Endothelial cell of umbilical vein (primary cell): ENCODE results near the gene LHX6. TPM values are rescaled to one million over a fixed set of nuclear protein-coding genes. Genes with fewer than 3 reads are reported as not detected.

ENCODE experiments used
- BruUV-seq: library from RNA; stranded (reverse); fragments of 400-500 nt; replicated peaks from 2 replicates; lab custom pipeline; 2021; lab: Mats Ljungman, UMichigan
- CTCF ChIA-PET: fragments of 300-600, 350-600 bp; sonication (Branson Sonifier 250); formaldehyde crosslinking; loops from one replicate; lab custom pipeline; 2021; ENCODE audit warnings: antibody characterized with exemption, inconsistent platforms; lab: Charles Lee
- POLR2A ChIA-PET: fragments of 300-600, 350-600 bp; sonication (Branson Sonifier 250); formaldehyde crosslinking; loops from one replicate; lab custom pipeline; 2021; ENCODE audit warnings: antibody characterized with exemption, inconsistent platforms; lab: Charles Lee
- DNase-seq: peaks from one replicate; pipeline ENCODE4 v3.0.0-alpha.2; 2011; ENCODE audit warnings: low read depth, low spot score
- FAIRE-seq: peaks from 2 replicates; lab custom pipeline; 2011; peaks lifted over from hg19 to GRCh38; lab: Jason Lieb, UNC
- H2AFZ ChIP-seq: 2 replicates; pipeline ENCODE4 v1.6.0; 2012; ENCODE audit warnings: low read depth, low read length, control low read depth, inconsistent platforms
- H3K27ac ChIP-seq: 2 replicates; pipeline ENCODE4 v1.5.1; 2011; ENCODE audit warnings: low read depth, mild to moderate bottlenecking, control low read depth, low read length, moderate library complexity; ENCODE audit not compliant: insufficient read depth
- H3K27me3 ChIP-seq, 2 experiments: 2 replicates each; pipeline versions ENCODE4 v1.6.0 to v1.6.1; 2011; ENCODE audit warnings: low read length in 2 of 2, mixed read lengths in 1 of 2; ENCODE audit not compliant: control insufficient read depth in 2 of 2, insufficient read depth in 2 of 2
- H3K36me3 ChIP-seq, 2 experiments: 2 replicates in 1 of 2; 3 replicates in 1 of 2; pipeline ENCODE4 v1.5.1; 2011; ENCODE audit warnings: low read length in 2 of 2, mild to moderate bottlenecking in 1 of 2, moderate library complexity in 1 of 2; ENCODE audit not compliant: control insufficient read depth in 2 of 2, insufficient read depth in 2 of 2; ENCODE audit errors: extremely low read depth in 1 of 2
- H3K4me1 ChIP-seq: 3 replicates; pipeline ENCODE4 v1.5.1; 2011; ENCODE audit warnings: mild to moderate bottlenecking, low read length; ENCODE audit not compliant: control insufficient read depth, insufficient read depth; ENCODE audit errors: extremely low read depth
- H3K4me2 ChIP-seq: 2 replicates; pipeline ENCODE4 v1.6.1; 2011; ENCODE audit warnings: low read length, control low read depth, mixed read lengths; ENCODE audit not compliant: insufficient read depth
- H3K4me3 ChIP-seq, 3 experiments: fragments of 200-600 bp in 1 of 3; sonication (generic), shearing (Covaris generic) in 1 of 3; replicated peaks in 1 of 3; 2 replicates each; pipeline ENCODE4 v1.5.1; 2011 to 2016; ENCODE audit warnings: control low read depth in 3 of 3, low read length in 3 of 3, mild to moderate bottlenecking in 2 of 3, inconsistent platforms in 1 of 3, low read depth in 1 of 3, moderate library complexity in 1 of 3; ENCODE audit not compliant: insufficient read depth in 1 of 3
- H3K79me2 ChIP-seq: 2 replicates; pipeline ENCODE4 v1.6.0; 2012; ENCODE audit warnings: low read length, inconsistent platforms; ENCODE audit not compliant: control insufficient read depth, insufficient read depth
- H3K9ac ChIP-seq: replicated peaks from 2 replicates; pipeline ENCODE3; 2011; ENCODE audit warnings: low read length, control low read depth; ENCODE audit not compliant: insufficient read depth; ENCODE audit errors: extremely low read depth
- H3K9me1 ChIP-seq: replicated peaks from 3 replicates; pipeline ENCODE4 v1.6.0; 2011; ENCODE audit warnings: mild to moderate bottlenecking, low read length; ENCODE audit not compliant: control insufficient read depth, insufficient read depth; ENCODE audit errors: extremely low read depth
- H3K9me3 ChIP-seq: replicated peaks from 2 replicates; pipeline ENCODE4 v1.5.1; 2012; ENCODE audit warnings: low read length, inconsistent platforms; ENCODE audit not compliant: control insufficient read depth, insufficient read depth
- H4K20me1 ChIP-seq: replicated peaks from 2 replicates; pipeline ENCODE3; 2011; ENCODE audit warnings: mild to moderate bottlenecking, low read length; ENCODE audit not compliant: control insufficient read depth, insufficient read depth; ENCODE audit errors: extremely low read depth
- CTCF ChIP-seq, 2 donors: IDR thresholded peaks; 1 replicate in 1 of 2; 2 replicates in 1 of 2; pipeline ENCODE4 v1.5.1; 2011; ENCODE audit warnings: low read length in 2 of 2, mild to moderate bottlenecking in 2 of 2, moderate library complexity in 2 of 2, control low read depth in 1 of 2, inconsistent platforms in 1 of 2, low read depth in 1 of 2; ENCODE audit not compliant: insufficient read depth in 1 of 2; ENCODE audit errors: extremely low read depth in 1 of 2
- EZH2 ChIP-seq: IDR thresholded peaks from 2 replicates; pipeline ENCODE4 v1.6.1; 2012; ENCODE audit warnings: borderline replicate concordance, low read depth, mild to moderate bottlenecking, moderate library complexity, low read length, inconsistent platforms; ENCODE audit not compliant: severe bottlenecking
- FOS ChIP-seq: IDR thresholded peaks from 2 replicates; pipeline ENCODE4 v1.6.1; 2011; ENCODE audit warnings: mild to moderate bottlenecking, low read length, moderate library complexity, borderline replicate concordance; ENCODE audit not compliant: insufficient read depth
- GATA2 ChIP-seq: IDR thresholded peaks from 2 replicates; pipeline ENCODE4 v1.7.0; 2011; ENCODE audit warnings: low read depth, mild to moderate bottlenecking, moderate library complexity, mixed read lengths, low read length; ENCODE audit not compliant: insufficient read length, insufficient read depth
- JUN ChIP-seq: IDR thresholded peaks from 2 replicates; pipeline ENCODE4 v1.6.1; 2011; ENCODE audit warnings: borderline replicate concordance, low read depth; ENCODE audit not compliant: insufficient read length, insufficient read depth
- MYC ChIP-seq: IDR thresholded peaks from one replicate; pipeline ENCODE4 v1.6.1; 2011; ENCODE audit warnings: mild to moderate bottlenecking, low read depth, low read length
- POLR2A ChIP-seq: IDR thresholded peaks from 2 replicates; pipeline ENCODE4 v1.6.1; 2012; ENCODE audit warnings: low read depth, mild to moderate bottlenecking, control low read depth, low read length
- POLR2AphosphoS5 ChIP-seq: IDR thresholded peaks from 2 replicates; pipeline ENCODE4 v1.6.1; 2012; ENCODE audit warnings: low read depth, mild to moderate bottlenecking, control low read depth, low read length, moderate library complexity; ENCODE audit not compliant: insufficient read depth
- dilution Hi-C: fragments of 300-500 bp; cut with MboI; formaldehyde crosslinking; loops from one replicate; pipeline ENCODE4 v1.15.0; 2019; ENCODE audit warnings: low sequenced_read_pairs; ENCODE audit not compliant: extremely low pct_ligation_motif_present
- intact Hi-C: fragments of 100-400 bp; cut with micrococcal nuclease; formaldehyde crosslinking; loops from one replicate; pipeline ENCODE4 v1.10.0; 2022
- polyA plus RNA-seq, 4 experiments: library from polyadenylated mRNA; depleted of rRNA in 3 of 4; stranded (reverse) in 3 of 4; unstranded in 1 of 4; fragments of >200 nt; gene quantifications; 2 replicates each; pipeline versions ENCODE4 v1.2.1 to v1.2.3, GENCODE V29; 2011 to 2012; ENCODE audit warnings: missing spikeins in 1 of 4
- total RNA-seq: library from RNA; stranded (reverse); gene quantifications from 2 replicates; pipeline ENCODE4 v1.2.3, GENCODE V29; 2021
- TF ChIP-seq, protein P1 (sequence below): IDR thresholded peaks from 2 replicates; pipeline ENCODE4 v1.6.1; 2011; ENCODE audit not compliant: insufficient read depth, insufficient read length

The LHX6 gene
- total and polyA plus RNA-seq, 2 donors (not counting 3 experiments of a cell fraction or from before 2014, with no cell fraction given): 2.4 to 18.4 TPM

- Histone ChIP-seq H3K27me3 (peaks cover 14 to 24% of the 10 kb centered on the region in 2 experiments), H3K36me3 (no peaks in the 10 kb centered on the region), H2AFZ (no peak overlapping the region), H3K4me1 (peaks cover 8% of the 10 kb centered on the region), H3K4me2 (no peak overlapping the region), H3K9me3 (no peaks in the 10 kb centered on the region), H4K20me1 (no peaks in the 10 kb centered on the region), H3K9ac (no peak overlapping the region), H3K4me3 (no peak overlapping the region), H3K9me1 (no peaks in the 10 kb centered on the region), H3K79me2 (peaks cover 11% of the 10 kb centered on the region), H3K27ac (no peak overlapping the region)
- TF ChIP-seq POLR2AphosphoS5 (no peak), GATA2 (no peak), FOS (no peak), EZH2 (no peak), CTCF (IDR thresholded peaks at IDR 0.05; ENCODE audit: extremely low read depth in 1 of 2, insufficient read depth in 1 of 2, low read depth in 1 of 2, low read length in 2 of 2) (no peak), MYC (no peak), JUN (no peak), POLR2A (no peak)
- TF ChIP-seq, protein P1, sequence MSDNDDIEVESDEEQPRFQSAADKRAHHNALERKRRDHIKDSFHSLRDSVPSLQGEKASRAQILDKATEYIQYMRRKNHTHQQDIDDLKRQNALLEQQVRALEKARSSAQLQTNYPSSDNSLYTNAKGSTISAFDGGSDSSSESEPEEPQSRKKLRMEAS: no peak
- intact Hi-C loops (no loop called here), dilution Hi-C loops (no loop called here)
- FAIRE-seq (no peak), DNase-seq (no peak)
- BruUV-seq: no TSS peak
- ChIA-PET POLR2A (no interaction called here), CTCF (no interaction called here)
These were observed 66.3 kb downstream of the LHX6 start for GRCh38 chr9:122162415-122162814.
